H1 (cell line): ENCODE data around the gene TPRG1L. TPM values are rescaled to one million over a fixed set of nuclear protein-coding genes. Genes with fewer than 3 reads are reported as not detected.
A peak's percentile ranks its signal among the peaks of the same experiment; 100 is the strongest.

Source experiments
- CTCF ChIA-PET: fragments of 300-600 bp; sonication (Branson Sonifier 250); formaldehyde crosslinking; loops from one replicate; lab custom pipeline; 2021; ENCODE audit not compliant: partially characterized antibody; lab: Charles Lee
- POLR2A ChIA-PET: fragments of 300-600 bp; sonication (Branson Sonifier 250); formaldehyde crosslinking; loops from one replicate; lab custom pipeline; 2021; ENCODE audit warnings: inconsistent platforms; ENCODE audit not compliant: partially characterized antibody; lab: Charles Lee
- DNase-seq, 2 experiments: peaks; one replicate each; pipeline versions ENCODE4 v3.0.0 to v3.0.0-alpha.2; 2010 to 2022; ENCODE audit warnings: low spot score in 2 of 2, low read depth in 1 of 2, mixed read lengths in 1 of 2
- FAIRE-seq: peaks from 2 replicates; lab custom pipeline; 2011; peaks lifted over from hg19 to GRCh38; lab: Jason Lieb, UNC
- H2AFZ ChIP-seq: 2 replicates; pipeline ENCODE4 v1.8.1; 2012; ENCODE audit warnings: low read length, inconsistent platforms
- H2AK5ac ChIP-seq: 2 replicates; pipeline ENCODE4 v1.6.1; 2013; ENCODE audit warnings: low read depth, low read length
- H2BK120ac ChIP-seq: replicated peaks from 2 replicates; pipeline ENCODE3; 2013; ENCODE audit warnings: low read depth, low read length, inconsistent platforms
- H2BK12ac ChIP-seq: 2 replicates; pipeline ENCODE4 v1.6.1; 2013; ENCODE audit warnings: low read depth, low read length
- H2BK15ac ChIP-seq: 2 replicates; pipeline ENCODE4 v1.6.1; 2013; ENCODE audit warnings: low read length
- H2BK20ac ChIP-seq: 2 replicates; pipeline ENCODE4 v1.6.1; 2013; ENCODE audit warnings: low read length
- H2BK5ac ChIP-seq: 2 replicates; pipeline ENCODE4 v1.6.1; 2013; ENCODE audit warnings: low read depth, low read length
- H3K14ac ChIP-seq: 2 replicates; pipeline ENCODE4 v1.6.1; 2013; ENCODE audit warnings: inconsistent platforms; ENCODE audit not compliant: insufficient read length
- H3K18ac ChIP-seq: 2 replicates; pipeline ENCODE4 v1.6.1; 2013; ENCODE audit warnings: low read length; ENCODE audit errors: extremely low read depth
- H3K23ac ChIP-seq: 2 replicates; pipeline ENCODE4 v1.6.1; 2013; ENCODE audit warnings: inconsistent platforms; ENCODE audit not compliant: insufficient read length
- H3K23me2 ChIP-seq: 2 replicates; pipeline ENCODE4 v1.6.1; 2013; ENCODE audit warnings: low read depth, low read length
- H3K27ac ChIP-seq: 2 replicates; pipeline ENCODE4 v1.6.1; 2011; ENCODE audit warnings: low read depth, low read length, inconsistent platforms
- H3K27me3 ChIP-seq, 4 experiments: replicated peaks in 1 of 4; 1 replicate in 1 of 4; 2 replicates in 3 of 4; pipeline versions ENCODE4 v1.6.1 to v1.8.1; 2011 to 2013; ENCODE audit warnings: low read length in 3 of 4, mild to moderate bottlenecking in 3 of 4, inconsistent platforms in 2 of 4, mixed read lengths in 2 of 4, moderate library complexity in 1 of 4; ENCODE audit not compliant: control insufficient read depth in 3 of 4, insufficient read depth in 3 of 4; ENCODE audit errors: extremely low read depth in 1 of 4
- H3K36me3 ChIP-seq, 4 experiments: 2 replicates each; pipeline versions ENCODE4 v1.6.1 to v1.8.1; 2011 to 2013; ENCODE audit warnings: mild to moderate bottlenecking in 4 of 4, low read length in 3 of 4, moderate library complexity in 2 of 4, control low read depth in 1 of 4, inconsistent platforms in 1 of 4; ENCODE audit not compliant: insufficient read depth in 4 of 4, control insufficient read depth in 2 of 4
- H3K4ac ChIP-seq: replicated peaks from 2 replicates; pipeline ENCODE3; 2013; ENCODE audit warnings: low read length, low read depth, mixed read lengths, inconsistent platforms; ENCODE audit not compliant: insufficient read length
- H3K4me1 ChIP-seq, 4 experiments: replicated peaks in 1 of 4; 1 replicate in 1 of 4; 2 replicates in 3 of 4; pipeline versions ENCODE4 v1.6.1 to v1.8.1; 2011 to 2013; ENCODE audit warnings: low read length in 3 of 4, inconsistent platforms in 2 of 4, mixed read lengths in 1 of 4; ENCODE audit not compliant: insufficient read depth in 4 of 4, control insufficient read depth in 3 of 4
- H3K4me2 ChIP-seq, 2 experiments: 2 replicates each; pipeline versions ENCODE4 v1.6.1 to v1.8.1; 2011 to 2013; ENCODE audit warnings: low read depth in 2 of 2, low read length in 2 of 2, control low read depth in 1 of 2, inconsistent platforms in 1 of 2, mild to moderate bottlenecking in 1 of 2; ENCODE audit not compliant: insufficient read depth in 1 of 2
- H3K4me3 ChIP-seq, 4 experiments: fragments of 200-600, 300-600 bp in 1 of 4; sonication (generic), shearing (Covaris generic), sonication (Bioruptor Twin) in 1 of 4; 2 replicates each; pipeline versions ENCODE4 v1.5.1 to v1.8.1; 2011 to 2016; ENCODE audit warnings: low read length in 4 of 4, low read depth in 3 of 4, control low read depth in 2 of 4, inconsistent platforms in 2 of 4, mild to moderate bottlenecking in 2 of 4, mixed read lengths in 1 of 4, moderate library complexity in 1 of 4; ENCODE audit not compliant: insufficient read depth in 2 of 4; ENCODE audit errors: extremely low read depth in 1 of 4
- H3K56ac ChIP-seq: replicated peaks from 2 replicates; pipeline ENCODE3; 2013; ENCODE audit warnings: low read depth, mild to moderate bottlenecking, mixed read lengths, low read length, inconsistent platforms; ENCODE audit not compliant: insufficient read length
- H3K79me1 ChIP-seq: 2 replicates; pipeline ENCODE4 v1.6.1; 2013; ENCODE audit warnings: low read depth, low read length, control low read depth
- H3K79me2 ChIP-seq, 2 experiments: 2 replicates each; pipeline versions ENCODE4 v1.6.1 to v1.8.1; 2012 to 2013; ENCODE audit warnings: low read length in 2 of 2, mild to moderate bottlenecking in 2 of 2, inconsistent platforms in 1 of 2; ENCODE audit not compliant: insufficient read depth in 2 of 2, control insufficient read depth in 1 of 2
- H3K9ac ChIP-seq, 4 experiments: replicated peaks in 1 of 4; 1 replicate in 1 of 4; 2 replicates in 3 of 4; pipeline versions ENCODE4 v1.6.1 to v1.8.1; 2011 to 2013; ENCODE audit warnings: low read depth in 3 of 4, low read length in 3 of 4, control low read depth in 2 of 4, mild to moderate bottlenecking in 2 of 4, moderate library complexity in 2 of 4, inconsistent platforms in 1 of 4; ENCODE audit errors: extremely low read depth in 1 of 4
- H3K9me3 ChIP-seq, 2 experiments: 2 replicates each; pipeline versions ENCODE4 v1.6.1 to v1.8.1; 2012 to 2013; ENCODE audit warnings: mild to moderate bottlenecking in 2 of 2, moderate library complexity in 2 of 2, control low read depth in 1 of 2, inconsistent platforms in 1 of 2, low read depth in 1 of 2, low read length in 1 of 2, mixed read lengths in 1 of 2; ENCODE audit not compliant: insufficient read depth in 2 of 2
- H4K20me1 ChIP-seq, 2 experiments: replicated peaks in 1 of 2; 2 replicates each; pipeline versions ENCODE3 to v1.8.1; 2011 to 2013; ENCODE audit warnings: inconsistent platforms in 2 of 2, low read length in 2 of 2, mild to moderate bottlenecking in 1 of 2; ENCODE audit not compliant: insufficient read depth in 2 of 2, control insufficient read depth in 1 of 2
- H4K5ac ChIP-seq: 2 replicates; pipeline ENCODE4 v1.6.1; 2013; ENCODE audit warnings: low read length, low read depth, mixed read lengths, inconsistent platforms; ENCODE audit not compliant: insufficient read length
- H4K8ac ChIP-seq: 2 replicates; pipeline ENCODE4 v1.8.0; 2013; ENCODE audit warnings: mild to moderate bottlenecking, moderate library complexity, low read length, inconsistent platforms; ENCODE audit not compliant: insufficient read depth; ENCODE audit errors: extremely low read depth
- H4K91ac ChIP-seq: replicated peaks from 2 replicates; pipeline ENCODE3; 2013; ENCODE audit warnings: low read length, mixed read lengths, inconsistent platforms; ENCODE audit not compliant: insufficient read length
- BRCA1 ChIP-seq: IDR thresholded peaks from 2 replicates; pipeline ENCODE4 v1.6.1; 2012; ENCODE audit warnings: low read depth, low read length, improper control_type of control experiment
- E2F6 ChIP-seq: IDR thresholded peaks from 2 replicates; pipeline ENCODE4 v1.6.1; 2012; ENCODE audit warnings: inconsistent platforms
- EGR1 ChIP-seq: IDR thresholded peaks from 2 replicates; pipeline ENCODE4 v1.6.1; 2011; ENCODE audit warnings: low read depth, low read length, borderline replicate concordance
- KDM4A ChIP-seq: IDR thresholded peaks from one replicate; pipeline ENCODE4 v1.7.1; 2012; ENCODE audit warnings: low read depth, mild to moderate bottlenecking, moderate library complexity, low read length, inconsistent platforms; ENCODE audit not compliant: severe bottlenecking
- RBBP5 ChIP-seq: IDR thresholded peaks from 2 replicates; pipeline ENCODE4 v1.7.1; 2012; ENCODE audit warnings: low read depth, mild to moderate bottlenecking, inconsistent platforms, low read length, moderate library complexity, borderline replicate concordance
- SIRT6 ChIP-seq: IDR thresholded peaks from one replicate; pipeline ENCODE4 v1.7.1; 2012; ENCODE audit warnings: low read length, inconsistent platforms
- SP1 ChIP-seq: IDR thresholded peaks from 2 replicates; pipeline ENCODE4 v1.6.1; 2011; ENCODE audit warnings: low read depth, low read length
- TAF1 ChIP-seq: IDR thresholded peaks from 2 replicates; pipeline ENCODE4 v1.6.1; 2011; ENCODE audit warnings: mild to moderate bottlenecking, low read depth, low read length
- WGBS, 2 experiments: shearing (Covaris generic) in 1 of 2; methylation state at CpG; one replicate each; pipeline versions ENCODE4 v1.1.6 to v1.1.7; 2013 to 2015; ENCODE audit warnings: low lambda C conversion rate in 2 of 2, mixed read lengths in 2 of 2, inconsistent platforms in 1 of 2, low coverage in 1 of 2, missing lambda C conversion rate in 1 of 2; ENCODE audit not compliant: insufficient replicate concordance in 2 of 2, insufficient coverage in 1 of 2, insufficient read length in 1 of 2; ENCODE audit errors: extremely low coverage in 1 of 2, missing lambda C conversion rate in 1 of 2; 5-methylcytosine and 5-hydroxymethylcytosine counted together
- polyA plus RNA-seq, 7 experiments: library from polyadenylated mRNA; depleted of rRNA in 3 of 7; stranded (reverse) in 5 of 7; unstranded in 2 of 7; fragments of >200 nt in 5 of 7; fragments of 200-250 nt in 2 of 7; gene quantifications; 1 replicate in 5 of 7; 2 replicates in 1 of 7; 4 replicates in 1 of 7; pipeline versions ENCODE4 v1.2.1 to v1.2.3, GENCODE V29; 2011 to 2013; ENCODE audit warnings: missing spikeins in 2 of 7, mixed read lengths in 2 of 7
- total RNA-seq: library from RNA; stranded (reverse); fragmentation: NEBNext Ultra II Directional; extraction: Animal tissue kit (Norgen Biotek cat#: 25700); gene quantifications from 2 replicates; pipeline ENCODE4 v1.2.1, GENCODE V29; 2021
- TF ChIP-seq, protein P1 (sequence below): IDR thresholded peaks from 2 replicates; pipeline ENCODE4 v1.6.1; 2011; ENCODE audit warnings: low read length, improper control_type of control experiment

The TPRG1L gene
- total and polyA plus RNA-seq, 2 of the 8 experiments (the other 6 are each of a cell fraction or from before 2014, with no cell fraction given): 21.7 to 22.3 TPM

GRCh38 chr1:3611170-3612019 is 13.4 kb upstream of the TPRG1L start, which contains the start of gene MEGF6:
Gene MEGF6, minus strand, starts transcription at chr1:3611508. Its CDS starts 240 bp downstream, at chr1:3611268.
- H3K4me1 ChIP-seq: peaks cover 0 to 37% (median 22%) of the 10 kb centered on the region in 4 experiments; a peak in 6 of 7 replicates
- H3K9ac ChIP-seq: peak within 1 kb of the TSS in 3 of 4 experiments; percentile 45 to 78 (median 57); a peak in 4 of 7 replicates
- H2BK120ac ChIP-seq: no peak within 1 kb of the TSS
- no peak within 1 kb of the TSS for H3K27ac ChIP-seq
- peak within 1 kb of the TSS; percentile 88; the same call in 1 of the 2 replicates for H2BK5ac ChIP-seq
- H4K20me1 ChIP-seq: peaks cover 2 to 5% of the 10 kb centered on the region in 2 experiments
- ChIA-PET CTCF (interaction anchor here (1.3 to 6.4 kb wide), 7 partner anchors 10 to 158 kb away, joined by 3 to 84 read pairs (median 5); no protein-coding TSS in a partner anchor), POLR2A (interaction anchor here (1.0 to 2.2 kb wide), 3 partner anchors 9 to 113 kb away, joined by 3 to 9 read pairs (median 3); no protein-coding TSS in a partner anchor)
- H4K5ac ChIP-seq: no peak within 1 kb of the TSS
- H2AK5ac ChIP-seq: no peak within 1 kb of the TSS
- H3K79me2 ChIP-seq: peaks cover 0 to 9% of the 10 kb centered on the region in 2 experiments; a peak in 1 of 4 replicates
- H4K91ac ChIP-seq: peak within 1 kb of the TSS; percentile 76
- no peak within 1 kb of the TSS for H2BK20ac ChIP-seq
- H2BK12ac ChIP-seq: peak within 1 kb of the TSS; percentile 90; the same call in 1 of the 2 replicates
- no peak within 1 kb of the TSS for H3K23ac ChIP-seq
- no peak for FAIRE-seq
- H3K56ac ChIP-seq: peak within 1 kb of the TSS; percentile 56
- peak within 1 kb of the TSS; percentile 69 to 77 (median 72) for H3K4me3 ChIP-seq
- peak within 1 kb of the TSS; percentile 60 for H3K18ac ChIP-seq
- peak within 1 kb of the TSS; percentile 83 to 92 for H3K4me2 ChIP-seq
- WGBS, 2 experiments: 5% methylated on average over 35 of the region's 87 CpGs; no CpG with 5 or more reads in 1 of the 2 experiments
- no peak within 1 kb of the TSS for H3K14ac ChIP-seq
- no peak within 1 kb of the TSS for H3K4ac ChIP-seq
- no peak within 1 kb of the TSS for H2AFZ ChIP-seq
- peaks cover 11% of the 10 kb centered on the region; the same call in 1 of the 2 replicates for H3K23me2 ChIP-seq
- DNase-seq: peak; percentile 84 to 97
- H4K8ac ChIP-seq: no peak within 1 kb of the TSS
- no peaks in the 10 kb centered on the region for H3K9me3 ChIP-seq
- no peaks in the 10 kb centered on the region; the same call in 1 of the 2 replicates for H3K79me1 ChIP-seq
- H3K27me3 ChIP-seq: peaks cover 3 to 16% (median 12%) of the 10 kb centered on the region in 4 experiments
- no peaks in the 10 kb centered on the region for H3K36me3 ChIP-seq
- peak within 1 kb of the TSS; percentile 46; the same call in 1 of the 2 replicates for H2BK15ac ChIP-seq
- TF ChIP-seq KDM4A (peak; percentile 57), RBBP5 (0 out of 2 replicates have a peak, but pooled peaks have one; percentile 72), BRCA1 (no peak), TAF1 (peak; percentile 49; the same call in 1 of the 2 replicates), SIRT6 (no peak), E2F6 (0 out of 2 replicates have a peak, but pooled peaks have one; percentile 14), SP1 (no peak), EGR1 (no peak)
- TF ChIP-seq, protein P1, sequence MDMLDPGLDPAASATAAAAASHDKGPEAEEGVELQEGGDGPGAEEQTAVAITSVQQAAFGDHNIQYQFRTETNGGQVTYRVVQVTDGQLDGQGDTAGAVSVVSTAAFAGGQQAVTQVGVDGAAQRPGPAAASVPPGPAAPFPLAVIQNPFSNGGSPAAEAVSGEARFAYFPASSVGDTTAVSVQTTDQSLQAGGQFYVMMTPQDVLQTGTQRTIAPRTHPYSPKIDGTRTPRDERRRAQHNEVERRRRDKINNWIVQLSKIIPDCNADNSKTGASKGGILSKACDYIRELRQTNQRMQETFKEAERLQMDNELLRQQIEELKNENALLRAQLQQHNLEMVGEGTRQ: no peak
